DOHH2 (cell line): ENCODE results near the gene RAB6B.

ENCODE experiments used
- H3F3A ChIP-seq: fragments of 200-600 bp; sonication (generic), shearing (Covaris generic); 2 replicates; pipeline ENCODE4 v1.6.0; 2016; ENCODE audit warnings: antibody characterized with exemption, mild to moderate bottlenecking; ENCODE audit not compliant: control insufficient read depth, insufficient read depth
- H3K27ac ChIP-seq: fragments of 200-600 bp; sonication (generic); 2 replicates; pipeline ENCODE4 v1.5.1; 2014; ENCODE audit warnings: low read depth, mild to moderate bottlenecking, low read length, moderate library complexity
- H3K27me3 ChIP-seq: fragments of 200-600 bp; sonication (generic); 2 replicates; pipeline ENCODE4 v1.6.1; 2014; ENCODE audit warnings: mild to moderate bottlenecking, low read length, mixed read lengths; ENCODE audit not compliant: control insufficient read depth
- H3K36me3 ChIP-seq: fragments of 200-600 bp; sonication (generic); 2 replicates; pipeline ENCODE4 v1.6.1; 2014; ENCODE audit warnings: mild to moderate bottlenecking, low read length, moderate library complexity, mixed read lengths; ENCODE audit not compliant: control insufficient read depth
- H3K4me1 ChIP-seq: fragments of 200-600 bp; sonication (generic); 2 replicates; pipeline ENCODE4 v1.6.1; 2014; ENCODE audit warnings: mild to moderate bottlenecking, low read length, mixed read lengths; ENCODE audit not compliant: control insufficient read depth
- H3K4me2 ChIP-seq: fragments of 200-600 bp; sonication (generic); 2 replicates; pipeline ENCODE4 v1.6.0; 2014; ENCODE audit warnings: mild to moderate bottlenecking, low read length, moderate library complexity
- H3K4me3 ChIP-seq: fragments of 200-600 bp; sonication (generic); 2 replicates; pipeline ENCODE4 v1.5.1; 2014; ENCODE audit warnings: mild to moderate bottlenecking, low read length, mixed read lengths
- H3K79me2 ChIP-seq: fragments of 200-600 bp; sonication (generic); 2 replicates; pipeline ENCODE4 v1.6.1; 2014; ENCODE audit warnings: mild to moderate bottlenecking, low read length, mixed read lengths; ENCODE audit not compliant: control insufficient read depth
- H3K9me2 ChIP-seq: fragments of 200-600 bp; sonication (generic); replicated peaks from 2 replicates; pipeline ENCODE4 v1.6.1; 2014; ENCODE audit warnings: mild to moderate bottlenecking, low read length, mixed read lengths; ENCODE audit not compliant: control insufficient read depth
- H3K9me3 ChIP-seq: fragments of 200-600 bp; sonication (generic); 2 replicates; pipeline ENCODE4 v1.6.1; 2014; ENCODE audit warnings: antibody characterized with exemption, low read length, mixed read lengths; ENCODE audit not compliant: control insufficient read depth, insufficient read depth
- H4K20me1 ChIP-seq: fragments of 200-600 bp; sonication (generic); 2 replicates; pipeline ENCODE4 v1.6.0; 2014; ENCODE audit warnings: low read depth, mild to moderate bottlenecking, antibody characterized with exemption, low read length, moderate library complexity; ENCODE audit not compliant: control insufficient read depth, insufficient read depth
- CTCF ChIP-seq: fragments of 200-600 bp; sonication (generic); IDR thresholded peaks from one replicate; pipeline ENCODE4 v1.5.1; 2014; ENCODE audit warnings: antibody characterized with exemption, mild to moderate bottlenecking, low read depth, low read length; ENCODE audit not compliant: poor library complexity, severe bottlenecking
- EZH2phosphoT487 ChIP-seq: fragments of 200-600 bp; sonication (generic); IDR thresholded peaks from 2 replicates; pipeline ENCODE4 v1.6.1; 2017; ENCODE audit warnings: borderline replicate concordance, mild to moderate bottlenecking, antibody characterized with exemption, low read length, moderate library complexity, mixed read lengths

Gene RAB6B

GRCh38 chr3:133833267-133833666 lies 62.4 kb downstream of the RAB6B start:
- Histone ChIP-seq H3K36me3 (no peaks in the 10 kb centered on the region), H3F3A (no peaks in the 10 kb centered on the region), H3K27ac (no peak overlapping the region), H3K9me2 (no peaks in the 10 kb centered on the region), H3K27me3 (no peaks in the 10 kb centered on the region), H3K4me2 (no peak overlapping the region), H3K4me3 (no peak overlapping the region), H3K4me1 (no peaks in the 10 kb centered on the region), H4K20me1 (no peaks in the 10 kb centered on the region), H3K9me3 (no peaks in the 10 kb centered on the region), H3K79me2 (no peaks in the 10 kb centered on the region)
- no peak for TF ChIP-seq EZH2phosphoT487
- TF ChIP-seq CTCF: no peak

DNA sequence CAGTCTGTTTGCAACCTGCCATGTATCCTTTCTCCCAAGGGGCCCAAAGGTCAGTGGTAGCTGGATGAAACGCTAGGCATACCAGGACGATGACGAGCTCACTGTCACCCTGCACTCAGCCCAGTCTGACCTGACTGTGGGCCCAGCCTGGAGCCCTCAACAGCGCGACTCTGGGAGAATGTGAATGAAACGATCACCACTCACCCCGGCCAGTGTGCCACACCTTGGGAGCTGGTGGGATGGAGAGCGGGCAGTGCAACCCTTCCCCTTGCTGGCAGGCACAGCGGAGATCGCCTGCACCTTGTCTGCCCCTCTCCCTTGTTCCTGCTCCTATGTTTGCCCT lies 62.9 kb downstream of the RAB6B start:
- Histone ChIP-seq H3K4me1 (no peaks in the 10 kb centered on the region), H3K27me3 (no peaks in the 10 kb centered on the region), H3K27ac (no peak overlapping the region), H3K9me3 (no peaks in the 10 kb centered on the region), H4K20me1 (no peaks in the 10 kb centered on the region), H3K36me3 (no peaks in the 10 kb centered on the region), H3K9me2 (no peaks in the 10 kb centered on the region), H3K79me2 (no peaks in the 10 kb centered on the region), H3K4me2 (no peak overlapping the region), H3K4me3 (no peak overlapping the region), H3F3A (no peaks in the 10 kb centered on the region)
- TF ChIP-seq CTCF (no peak), EZH2phosphoT487 (no peak)

GRCh38 chr3:133831966-133832801 lies 63.5 kb downstream of the RAB6B start:
- Histone ChIP-seq H3K4me3 (no peak overlapping the region), H3K4me2 (no peak overlapping the region), H3K36me3 (no peaks in the 10 kb centered on the region), H3F3A (no peaks in the 10 kb centered on the region), H3K4me1 (no peaks in the 10 kb centered on the region), H3K79me2 (no peaks in the 10 kb centered on the region), H3K27me3 (no peaks in the 10 kb centered on the region), H3K9me2 (no peaks in the 10 kb centered on the region), H4K20me1 (no peaks in the 10 kb centered on the region), H3K27ac (no peak overlapping the region), H3K9me3 (no peaks in the 10 kb centered on the region)
- TF ChIP-seq EZH2phosphoT487 (no peak), CTCF (no peak)
